ENCODE results near the gene KAT2B. TPM values are rescaled to one million over a fixed set of nuclear protein-coding genes. Genes with fewer than 3 reads are reported as not detected.

Gene KAT2B
- total and polyA plus RNA-seq, 2 experiments from 2014 or later = 10.0 to 18.6 TPM

DNA sequence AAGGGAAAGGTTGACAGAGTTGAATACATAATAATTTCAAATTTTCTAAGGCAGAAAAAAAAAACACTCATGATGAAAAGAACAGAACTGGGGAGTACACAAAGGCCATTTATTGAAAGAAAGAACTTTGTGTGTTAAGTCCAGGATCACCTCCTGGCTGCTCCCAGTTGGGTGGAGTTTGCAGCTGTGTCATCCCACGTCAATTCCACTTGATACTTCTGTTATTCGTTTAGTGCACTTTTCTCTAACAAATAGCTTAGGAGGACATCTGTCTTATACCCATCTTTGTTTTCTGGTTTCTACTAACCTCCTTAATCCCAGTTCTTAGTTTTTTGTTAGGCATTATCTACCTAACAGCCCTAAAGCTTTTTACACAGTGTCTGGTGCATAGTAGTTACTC, 101.1 kb downstream of the KAT2B start:
- TF ChIP-seq, protein P1, sequence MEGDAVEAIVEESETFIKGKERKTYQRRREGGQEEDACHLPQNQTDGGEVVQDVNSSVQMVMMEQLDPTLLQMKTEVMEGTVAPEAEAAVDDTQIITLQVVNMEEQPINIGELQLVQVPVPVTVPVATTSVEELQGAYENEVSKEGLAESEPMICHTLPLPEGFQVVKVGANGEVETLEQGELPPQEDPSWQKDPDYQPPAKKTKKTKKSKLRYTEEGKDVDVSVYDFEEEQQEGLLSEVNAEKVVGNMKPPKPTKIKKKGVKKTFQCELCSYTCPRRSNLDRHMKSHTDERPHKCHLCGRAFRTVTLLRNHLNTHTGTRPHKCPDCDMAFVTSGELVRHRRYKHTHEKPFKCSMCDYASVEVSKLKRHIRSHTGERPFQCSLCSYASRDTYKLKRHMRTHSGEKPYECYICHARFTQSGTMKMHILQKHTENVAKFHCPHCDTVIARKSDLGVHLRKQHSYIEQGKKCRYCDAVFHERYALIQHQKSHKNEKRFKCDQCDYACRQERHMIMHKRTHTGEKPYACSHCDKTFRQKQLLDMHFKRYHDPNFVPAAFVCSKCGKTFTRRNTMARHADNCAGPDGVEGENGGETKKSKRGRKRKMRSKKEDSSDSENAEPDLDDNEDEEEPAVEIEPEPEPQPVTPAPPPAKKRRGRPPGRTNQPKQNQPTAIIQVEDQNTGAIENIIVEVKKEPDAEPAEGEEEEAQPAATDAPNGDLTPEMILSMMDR (IDR thresholded peaks at IDR 0.05; ENCODE audit: low read depth, low read length) = no peak
- Histone ChIP-seq H3K4me3 (no peak overlapping the region), H3K27ac (no peak overlapping the region), H3K4me1 (ENCODE audit: low read depth) (peaks cover 5% of the 10 kb centered on the region), H3K9me3 (ENCODE audit: low read depth) (no peaks in the 10 kb centered on the region), H3K36me3 (no peaks in the 10 kb centered on the region), H3K27me3 (no peaks in the 10 kb centered on the region)
- no peak for DNase-seq (ENCODE audit: low read depth in 1 of 2, low spot score in 1 of 2)

DNA sequence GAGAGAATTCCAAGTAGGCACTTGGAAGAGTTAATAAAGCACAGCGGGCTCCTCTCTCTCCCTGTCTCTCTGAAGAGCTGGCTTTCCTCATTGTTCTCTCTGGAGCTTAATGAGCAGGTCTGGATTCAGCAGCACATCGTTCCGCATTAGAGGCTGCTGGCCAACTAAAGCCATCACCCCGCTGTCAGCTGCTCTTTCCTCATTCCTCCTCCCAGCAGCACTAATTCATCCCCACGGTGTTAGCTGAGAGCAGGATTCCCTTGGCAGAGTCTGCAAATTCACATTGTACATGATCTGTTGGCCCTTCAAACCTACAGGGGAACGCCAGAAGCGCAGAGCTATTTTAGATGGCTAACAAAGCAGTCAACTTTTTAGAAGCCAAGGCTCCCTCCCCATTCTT, 101.6 kb downstream of the KAT2B start:
- no peaks in the 10 kb centered on the region for H3K27me3 ChIP-seq
- H3K9me3 ChIP-seq (ENCODE audit: low read depth) = no peaks in the 10 kb centered on the region
- H3K4me1 ChIP-seq (ENCODE audit: low read depth) = peaks cover 5% of the 10 kb centered on the region
- peak; percentile 13 to 68 for DNase-seq (ENCODE audit: low read depth in 1 of 2, low spot score in 1 of 2)
- TF ChIP-seq, protein P1 (IDR thresholded peaks at IDR 0.05; ENCODE audit: low read depth, low read length) = no peak
- no peak overlapping the region for H3K27ac ChIP-seq
- H3K4me3 ChIP-seq = no peak overlapping the region
- H3K36me3 ChIP-seq = no peaks in the 10 kb centered on the region

GRCh38 chr3:20142517-20142916, 102.3 kb downstream of the KAT2B start:
- H3K4me3 ChIP-seq = no peak overlapping the region
- no peak for DNase-seq (ENCODE audit: low read depth in 1 of 2, low spot score in 1 of 2)
- H3K4me1 ChIP-seq (ENCODE audit: low read depth) = peaks cover 5% of the 10 kb centered on the region
- TF ChIP-seq, protein P1 (IDR thresholded peaks at IDR 0.05; ENCODE audit: low read depth, low read length) = no peak
- no peak overlapping the region for H3K27ac ChIP-seq
- H3K9me3 ChIP-seq (ENCODE audit: low read depth) = no peaks in the 10 kb centered on the region
- no peaks in the 10 kb centered on the region for H3K27me3 ChIP-seq
- H3K36me3 ChIP-seq = no peaks in the 10 kb centered on the region

DNA sequence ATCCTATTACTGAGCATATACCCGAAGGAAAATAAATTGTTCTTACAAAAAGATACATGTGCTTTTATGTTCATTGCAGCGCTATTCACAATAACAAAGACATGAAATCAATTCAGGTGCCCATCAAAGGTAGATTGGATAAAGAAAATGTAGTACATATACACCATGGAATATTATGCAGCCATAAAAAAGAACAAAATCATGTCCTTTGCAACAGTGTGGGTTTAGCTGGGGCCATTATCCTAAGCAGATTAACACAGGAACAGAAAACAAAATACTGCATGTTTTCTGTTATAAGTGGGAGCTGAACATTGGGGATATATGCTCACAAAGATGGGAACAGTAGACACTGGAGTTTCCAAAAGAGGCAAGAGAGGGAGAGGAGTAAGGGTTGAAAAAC, 103.3 kb downstream of the KAT2B start:
- DNase-seq (ENCODE audit: low read depth in 1 of 2, low spot score in 1 of 2) = no peak
- H3K9me3 ChIP-seq (ENCODE audit: low read depth) = no peaks in the 10 kb centered on the region
- H3K4me1 ChIP-seq (ENCODE audit: low read depth) = peaks cover 5% of the 10 kb centered on the region
- H3K27me3 ChIP-seq = no peaks in the 10 kb centered on the region
- H3K27ac ChIP-seq = no peak overlapping the region
- H3K36me3 ChIP-seq = peaks cover 4% of the 10 kb centered on the region
- TF ChIP-seq, protein P1 (IDR thresholded peaks at IDR 0.05; ENCODE audit: low read depth, low read length) = no peak
- no peak overlapping the region for H3K4me3 ChIP-seq

DNA sequence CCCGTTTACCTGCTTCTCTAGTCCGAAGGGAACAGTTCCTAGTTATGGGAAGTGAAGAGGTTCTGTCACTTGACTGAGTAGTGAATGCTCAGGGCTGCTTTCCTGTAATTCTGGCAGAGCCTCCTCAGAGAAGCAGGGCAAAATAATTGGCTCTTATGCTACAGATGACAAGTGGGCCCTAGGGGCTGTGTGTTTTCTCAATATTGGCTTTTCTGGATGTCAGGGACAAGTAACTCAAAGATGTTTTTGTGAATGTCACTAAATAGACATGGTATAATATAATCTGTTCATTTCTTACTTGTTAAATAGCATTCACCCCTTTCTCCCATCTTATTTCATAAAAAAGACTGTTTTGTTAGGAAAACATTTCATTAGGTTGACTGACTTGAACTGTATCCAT, 105.6 kb downstream of the KAT2B start:
- DNase-seq (ENCODE audit: low read depth in 1 of 2, low spot score in 1 of 2) = peak in 1 of 2 donors; percentile 4
- H3K4me3 ChIP-seq = no peak overlapping the region
- peaks cover 4% of the 10 kb centered on the region for H3K36me3 ChIP-seq
- no peak overlapping the region for H3K27ac ChIP-seq
- TF ChIP-seq, protein P1 (IDR thresholded peaks at IDR 0.05; ENCODE audit: low read depth, low read length) = no peak
- H3K9me3 ChIP-seq (ENCODE audit: low read depth) = no peaks in the 10 kb centered on the region
- no peaks in the 10 kb centered on the region for H3K27me3 ChIP-seq
- peaks cover 5% of the 10 kb centered on the region for H3K4me1 ChIP-seq (ENCODE audit: low read depth)

- Histone ChIP-seq H3K4me1 (ENCODE audit: low read depth) (peaks cover 5% of the 10 kb centered on the region), H3K27me3 (no peaks in the 10 kb centered on the region), H3K9me3 (ENCODE audit: low read depth) (no peaks in the 10 kb centered on the region), H3K4me3 (no peak overlapping the region), H3K36me3 (peaks cover 4% of the 10 kb centered on the region), H3K27ac (no peak overlapping the region)
- DNase-seq (ENCODE audit: low read depth in 1 of 2, low spot score in 1 of 2) = no peak
- TF ChIP-seq, protein P1 (IDR thresholded peaks at IDR 0.05; ENCODE audit: low read depth, low read length) = no peak
Measured at GRCh38 chr3:20146301-20146700, 106.1 kb downstream of the KAT2B start.
